HG03045 (cell line): Measurements from ENCODE around the gene NR2C2AP.

Experiments
- ATAC-seq: cut with Tn5 transposase; IDR thresholded peaks from one replicate; pipeline ENCODE4 v1.9.1; 2021; ENCODE audit warnings: mild to moderate bottlenecking, moderate library complexity; ENCODE audit not compliant: unreplicated experiment

The NR2C2AP gene

DNA sequence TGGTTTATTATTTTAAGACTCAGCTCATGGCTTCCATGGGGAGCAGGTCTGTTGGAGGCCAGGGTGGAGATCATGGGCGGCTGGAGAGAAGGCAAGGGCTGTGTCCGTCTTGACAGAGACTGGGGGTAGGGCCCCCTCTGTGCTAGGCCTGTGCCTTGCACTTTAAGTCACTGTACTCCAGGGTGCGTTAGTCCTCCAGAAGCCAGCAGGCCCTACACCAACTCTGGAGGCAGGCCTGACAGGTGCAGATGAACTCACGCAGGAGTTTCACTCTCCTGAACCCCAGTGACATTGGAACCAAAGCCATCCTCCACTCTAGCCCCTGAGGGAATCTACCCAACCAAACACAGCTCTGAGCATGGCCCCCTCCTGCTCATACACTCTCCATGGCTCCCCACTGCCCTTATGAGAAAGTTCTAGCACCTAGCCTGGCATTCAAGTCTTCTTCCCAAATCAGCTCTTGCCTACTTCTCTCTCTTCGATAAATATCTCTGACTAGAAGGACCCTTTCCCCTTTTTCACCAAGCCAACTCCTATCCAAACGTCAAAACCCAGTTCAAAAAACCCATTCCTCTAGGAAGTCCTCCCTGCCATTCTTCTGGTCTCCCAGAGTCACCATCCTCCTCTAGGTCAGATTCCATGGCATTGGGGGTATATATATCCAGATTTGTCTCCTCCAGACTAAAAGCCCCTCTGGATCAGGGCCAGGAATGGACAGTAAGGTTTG, 48.3 kb downstream of the NR2C2AP start:
- no peak for ATAC-seq

DNA sequence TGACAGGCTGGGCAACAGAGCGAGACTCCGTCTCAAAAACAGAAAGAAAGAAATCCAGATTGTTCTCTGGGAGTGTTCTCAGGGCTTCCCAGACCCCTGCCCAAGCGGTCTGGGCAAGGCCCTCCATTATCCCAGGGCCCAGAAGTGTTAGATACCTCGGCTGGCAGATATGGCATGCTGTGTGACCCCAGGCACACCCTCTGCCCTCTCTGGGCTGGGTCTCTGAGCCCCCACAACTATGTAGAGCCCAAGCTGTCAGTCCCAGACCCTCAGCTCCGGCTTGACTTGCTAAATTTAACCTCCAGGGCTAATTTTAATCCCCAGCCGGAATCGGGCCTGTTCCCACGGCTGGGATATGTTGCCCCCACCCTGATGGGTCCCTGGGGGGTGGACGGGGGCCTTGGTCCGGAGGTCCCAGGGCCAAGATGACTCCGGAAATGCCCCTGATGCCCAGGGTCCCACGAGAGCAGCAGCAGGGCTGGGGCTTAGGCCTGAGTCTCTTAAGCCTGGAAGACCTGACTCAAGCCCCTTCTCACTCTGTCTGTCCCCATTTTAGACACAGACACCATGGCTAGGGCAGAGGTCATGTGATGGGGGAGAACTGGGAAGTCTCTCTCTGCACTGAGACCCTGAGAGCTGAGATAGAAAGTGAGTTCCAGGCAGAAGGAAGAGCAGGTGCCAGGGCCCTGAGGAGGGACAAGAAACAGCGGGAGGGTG, 50.4 kb downstream of the NR2C2AP start:
- no peak for ATAC-seq

DNA sequence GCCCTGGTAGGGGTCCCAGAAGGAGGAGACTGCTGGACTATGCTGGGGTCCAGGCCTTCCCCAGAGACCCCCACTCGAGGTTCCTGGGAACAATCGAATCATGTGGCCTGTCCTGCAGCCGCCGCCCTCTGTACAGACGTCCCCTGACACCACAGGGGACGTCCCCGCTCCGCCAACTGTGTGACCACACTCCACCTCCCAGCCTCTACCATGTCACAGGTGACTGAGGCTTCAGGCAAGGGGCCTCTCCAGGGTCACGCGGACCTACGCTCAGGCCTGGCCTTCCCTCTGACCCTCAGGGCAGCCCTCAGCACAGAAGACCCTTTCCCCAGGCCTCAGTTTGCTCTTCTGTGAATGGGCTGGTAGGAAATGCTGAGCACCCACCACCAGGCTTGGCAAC, 51.8 kb downstream of the NR2C2AP start:
- no peak for ATAC-seq
